Upper lobe of right lung (tissue), 1 donor: ENCODE results near the gene OPCML. TPM values are rescaled to one million over a fixed set of nuclear protein-coding genes. Genes with fewer than 3 reads are reported as not detected.
A peak's percentile ranks its signal among the peaks of the same experiment; 100 is the strongest.

Source experiments
- ATAC-seq: fragments of 200-7000 bp; cut with Tn5 transposase; one replicate; pipeline ENCODE4 v1.9.1; 2020; ENCODE audit warnings: mild to moderate bottlenecking, moderate library complexity
- DNase-seq: peaks from one replicate; pipeline ENCODE4 v3.0.0-alpha.2; 2020
- H3K27ac ChIP-seq: fragments of 200-600 bp; one replicate; pipeline ENCODE4 v1.8.0; 2022
- H3K27me3 ChIP-seq: fragments of 200-600 bp; one replicate; pipeline ENCODE4 v1.8.0; 2022; ENCODE audit warnings: mild to moderate bottlenecking
- H3K36me3 ChIP-seq: fragments of 200-600 bp; one replicate; pipeline ENCODE4 v1.8.0; 2022
- H3K4me1 ChIP-seq: fragments of 200-600 bp; one replicate; pipeline ENCODE4 v1.8.0; 2022
- H3K4me3 ChIP-seq: fragments of 200-600 bp; one replicate; pipeline ENCODE4 v1.8.0; 2022; ENCODE audit warnings: mild to moderate bottlenecking
- H3K9me3 ChIP-seq: fragments of 200-600 bp; one replicate; pipeline ENCODE4 v1.8.0; 2022
- intact Hi-C: fragments of 100-400 bp; cut with DNase I; formaldehyde crosslinking; loops from one replicate; pipeline ENCODE4 v1.11.0; 2022
- total RNA-seq: library from RNA; stranded (reverse); fragmentation: NEBNext Ultra II Directional; extraction: Animal tissue kit (Norgen Biotek cat#: 25700); gene quantifications from one replicate; pipeline ENCODE4 v1.2.1, GENCODE V29; 2021
- TF ChIP-seq, protein P1 (sequence below): fragments of 200-600 bp; IDR thresholded peaks from one replicate; pipeline ENCODE4 v1.8.0; 2022; ENCODE audit warnings: antibody characterized with exemption
- donor health status: DM: no; HTN: yes; CAD: no; lungs with severe emphysema.

OPCML gene
- total RNA-seq, 1 donor from 2014 or later = not detected

GRCh38 chr11:133338588-133338987, 193.7 kb downstream of the OPCML start:
- DNase-seq (no peak), ATAC-seq (no peak)
- no peaks in the 10 kb centered on the region for H3K4me1 ChIP-seq
- TF ChIP-seq, protein P1, sequence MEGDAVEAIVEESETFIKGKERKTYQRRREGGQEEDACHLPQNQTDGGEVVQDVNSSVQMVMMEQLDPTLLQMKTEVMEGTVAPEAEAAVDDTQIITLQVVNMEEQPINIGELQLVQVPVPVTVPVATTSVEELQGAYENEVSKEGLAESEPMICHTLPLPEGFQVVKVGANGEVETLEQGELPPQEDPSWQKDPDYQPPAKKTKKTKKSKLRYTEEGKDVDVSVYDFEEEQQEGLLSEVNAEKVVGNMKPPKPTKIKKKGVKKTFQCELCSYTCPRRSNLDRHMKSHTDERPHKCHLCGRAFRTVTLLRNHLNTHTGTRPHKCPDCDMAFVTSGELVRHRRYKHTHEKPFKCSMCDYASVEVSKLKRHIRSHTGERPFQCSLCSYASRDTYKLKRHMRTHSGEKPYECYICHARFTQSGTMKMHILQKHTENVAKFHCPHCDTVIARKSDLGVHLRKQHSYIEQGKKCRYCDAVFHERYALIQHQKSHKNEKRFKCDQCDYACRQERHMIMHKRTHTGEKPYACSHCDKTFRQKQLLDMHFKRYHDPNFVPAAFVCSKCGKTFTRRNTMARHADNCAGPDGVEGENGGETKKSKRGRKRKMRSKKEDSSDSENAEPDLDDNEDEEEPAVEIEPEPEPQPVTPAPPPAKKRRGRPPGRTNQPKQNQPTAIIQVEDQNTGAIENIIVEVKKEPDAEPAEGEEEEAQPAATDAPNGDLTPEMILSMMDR = no peak
- H3K36me3 ChIP-seq = no peaks in the 10 kb centered on the region
- no peaks in the 10 kb centered on the region for H3K9me3 ChIP-seq
- H3K27me3 ChIP-seq = no peaks in the 10 kb centered on the region
- no peak overlapping the region for H3K4me3 ChIP-seq
- intact Hi-C loops = no loop called here
- no peak overlapping the region for H3K27ac ChIP-seq

DNA sequence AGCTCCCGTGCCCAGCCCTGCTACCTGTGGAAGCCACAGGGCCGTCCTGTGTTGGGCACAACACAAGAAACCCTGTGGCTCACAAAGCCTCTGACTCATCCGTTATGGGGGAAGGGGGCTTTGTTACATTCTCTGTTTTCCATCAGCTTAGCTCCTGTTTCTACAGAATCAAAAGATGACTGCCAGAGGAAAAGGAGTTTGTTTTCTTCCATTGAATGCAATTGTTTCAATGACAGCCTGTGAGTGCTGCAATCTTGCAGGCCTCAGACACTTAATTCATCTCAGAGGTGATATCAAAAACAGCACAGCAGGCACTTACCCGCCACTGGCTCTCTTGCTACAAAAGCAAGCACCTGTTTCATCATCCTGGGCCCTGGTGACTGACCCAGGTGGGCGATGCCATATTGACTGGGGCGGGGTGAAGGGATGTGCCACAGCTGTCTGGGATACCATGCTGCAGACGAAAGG, 194.3 kb downstream of the OPCML start:
- H3K4me1 ChIP-seq = no peaks in the 10 kb centered on the region
- no peaks in the 10 kb centered on the region for H3K27me3 ChIP-seq
- intact Hi-C loops = no loop called here
- no peak for DNase-seq
- no peak overlapping the region for H3K4me3 ChIP-seq
- no peak for ATAC-seq
- no peaks in the 10 kb centered on the region for H3K36me3 ChIP-seq
- no peaks in the 10 kb centered on the region for H3K9me3 ChIP-seq
- no peak overlapping the region for H3K27ac ChIP-seq
- TF ChIP-seq, protein P1 = no peak

DNA sequence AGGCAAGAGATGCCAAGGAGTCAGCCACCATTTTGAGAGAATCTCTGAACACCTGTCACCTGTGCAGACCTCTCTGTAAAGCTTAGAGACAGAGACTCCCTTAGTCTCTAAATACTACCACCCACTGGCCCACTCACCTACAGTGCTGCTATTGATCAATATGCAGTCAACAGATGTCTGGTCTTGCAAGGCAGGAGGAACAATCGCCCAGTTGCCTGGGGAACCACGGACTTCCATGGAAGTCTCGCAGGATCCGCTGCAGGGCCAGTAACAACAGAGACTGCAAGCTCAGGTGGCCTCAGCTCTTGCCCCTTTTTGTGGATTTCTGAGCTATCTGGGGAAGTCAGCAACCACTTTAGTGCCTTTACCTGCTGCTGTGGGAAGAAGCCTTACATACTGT, 195.1 kb downstream of the OPCML start:
- H3K9me3 ChIP-seq = no peaks in the 10 kb centered on the region
- TF ChIP-seq, protein P1 = no peak
- H3K27ac ChIP-seq = no peak overlapping the region
- no peak overlapping the region for H3K4me3 ChIP-seq
- H3K4me1 ChIP-seq = no peaks in the 10 kb centered on the region
- DNase-seq (no peak), ATAC-seq (no peak)
- no peaks in the 10 kb centered on the region for H3K36me3 ChIP-seq
- H3K27me3 ChIP-seq = no peaks in the 10 kb centered on the region
- intact Hi-C loops = no loop called here

DNA sequence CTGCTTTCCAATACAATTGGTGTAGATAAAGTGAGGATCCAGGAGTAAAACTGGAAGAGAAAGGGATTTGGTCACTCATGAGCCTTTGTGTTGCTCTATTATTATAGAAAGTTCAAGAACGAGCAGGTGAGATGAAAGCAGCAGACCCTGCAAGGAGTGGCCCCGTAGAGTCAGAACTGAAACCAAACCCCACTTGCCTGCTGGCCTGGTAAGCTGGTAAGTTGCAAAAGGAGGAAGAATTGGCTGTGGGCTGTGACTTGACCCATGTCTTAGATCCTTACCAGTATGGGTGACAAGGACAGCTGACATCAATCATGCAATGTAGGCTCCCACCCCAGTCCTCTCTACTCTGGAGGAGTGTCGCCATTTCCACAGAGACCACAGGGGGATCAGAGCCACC, 201.3 kb downstream of the OPCML start:
- no peaks in the 10 kb centered on the region for H3K9me3 ChIP-seq
- H3K27me3 ChIP-seq = no peaks in the 10 kb centered on the region
- TF ChIP-seq, protein P1 = no peak
- DNase-seq = no peak
- H3K4me1 ChIP-seq = no peaks in the 10 kb centered on the region
- no peak overlapping the region for H3K27ac ChIP-seq
- H3K4me3 ChIP-seq = no peak overlapping the region
- no peaks in the 10 kb centered on the region for H3K36me3 ChIP-seq
- ATAC-seq = no peak
- intact Hi-C loops = no loop called here

DNA sequence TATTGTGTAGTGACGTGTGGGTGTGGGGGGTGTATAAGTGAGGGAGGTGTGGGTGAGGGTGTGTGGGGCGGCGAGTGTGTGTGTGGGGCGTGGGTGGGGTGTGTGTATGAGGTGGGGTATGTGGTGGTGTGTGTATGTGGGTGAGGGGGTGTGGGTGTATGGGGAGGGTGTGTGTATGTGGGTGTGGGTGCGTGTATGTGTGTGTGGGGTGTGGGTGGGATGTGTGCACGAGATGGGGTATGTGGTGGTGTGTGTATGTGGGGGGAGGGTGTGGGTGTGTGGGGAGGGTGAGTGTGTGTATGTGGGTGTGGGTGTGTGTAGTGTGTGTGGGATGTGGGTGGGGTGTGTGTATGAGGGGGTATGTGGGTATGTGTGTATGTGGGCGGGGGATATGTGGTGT, 205.5 kb downstream of the OPCML start:
- intact Hi-C loops = no loop called here
- ATAC-seq = peak; percentile 45
- Histone ChIP-seq H3K9me3 (no peaks in the 10 kb centered on the region), H3K4me3 (no peak overlapping the region), H3K36me3 (no peaks in the 10 kb centered on the region), H3K27me3 (no peaks in the 10 kb centered on the region), H3K4me1 (no peaks in the 10 kb centered on the region), H3K27ac (no peak overlapping the region)
- TF ChIP-seq, protein P1 = no peak
- no peak for DNase-seq

GRCh38 chr11:133326332-133326731, 206.0 kb downstream of the OPCML start:
- TF ChIP-seq, protein P1 = no peak
- Histone ChIP-seq H3K36me3 (no peaks in the 10 kb centered on the region), H3K9me3 (no peaks in the 10 kb centered on the region), H3K4me1 (no peaks in the 10 kb centered on the region), H3K27me3 (no peaks in the 10 kb centered on the region), H3K27ac (no peak overlapping the region), H3K4me3 (no peak overlapping the region)
- no peak for DNase-seq
- ATAC-seq = peak; percentile 41
- intact Hi-C loops = no loop called here
